Peyer's patch (tissue), 4 donors: Measurements from ENCODE around the gene LAMA5.

ENCODE experiments used
- CTCF ChIP-seq, 6 experiments: fragments of 450-650 bp in 4 of 6; fragments of 200-600 bp in 2 of 6; sonication (generic) in 1 of 6; IDR thresholded peaks; one replicate each; pipeline ENCODE4 v1.5.1; 2017 to 2019; ENCODE audit warnings: antibody characterized with exemption in 6 of 6, mild to moderate bottlenecking in 3 of 6, moderate library complexity in 1 of 6
- POLR2A ChIP-seq, 2 donors: fragments of 450-650 bp; IDR thresholded peaks; one replicate each; pipeline ENCODE4 v1.5.1; 2017; ENCODE audit warnings: antibody characterized with exemption in 2 of 2, mild to moderate bottlenecking in 2 of 2, moderate library complexity in 2 of 2

- TF ChIP-seq CTCF (IDR thresholded peaks at IDR 0.05) (no peak), POLR2A (IDR thresholded peaks at IDR 0.05) (no peak)
Observed at GRCh38 chr20:62293111-62293784, 73.9 kb downstream of the LAMA5 start.
